Measurements from ENCODE around the gene RAC3.
A peak's percentile ranks its signal among the peaks of the same experiment; 100 is the strongest.

The RAC3 gene

GRCh38 chr17:82047914-82048570, 16.6 kb downstream of the RAC3 start:
- H3K9me3 ChIP-seq (ENCODE audit: control insufficient read depth, low read length), result no peaks in the 10 kb centered on the region
- H3K36me3 ChIP-seq (ENCODE audit: control insufficient read depth, insufficient read depth, low read length), result no peaks in the 10 kb centered on the region
- H3K27me3 ChIP-seq (ENCODE audit: control insufficient read depth, insufficient read depth, low read length), result no peaks in the 10 kb centered on the region
- no peak overlapping the region for H3K4me3 ChIP-seq (ENCODE audit: low read length)
- H3K4me1 ChIP-seq (ENCODE audit: control insufficient read depth, insufficient read depth, low read length), result peaks cover 18% of the 10 kb centered on the region
- no peak overlapping the region for H3K9ac ChIP-seq (ENCODE audit: low read length)

- no peaks in the 10 kb centered on the region for H3K27me3 ChIP-seq (ENCODE audit: control insufficient read depth, insufficient read depth, low read length)
- H3K4me3 ChIP-seq (ENCODE audit: low read length), result no peak overlapping the region
- H3K4me1 ChIP-seq (ENCODE audit: control insufficient read depth, insufficient read depth, low read length), result peaks cover 23% of the 10 kb centered on the region
- no peaks in the 10 kb centered on the region for H3K9me3 ChIP-seq (ENCODE audit: control insufficient read depth, low read length)
- H3K9ac ChIP-seq (ENCODE audit: low read length), result no peak overlapping the region
- no peaks in the 10 kb centered on the region for H3K36me3 ChIP-seq (ENCODE audit: control insufficient read depth, insufficient read depth, low read length)
Measured at GRCh38 chr17:82048571-82048971, 17.1 kb downstream of the RAC3 start.

- H3K4me3 ChIP-seq (ENCODE audit: low read length), result no peak overlapping the region
- H3K9ac ChIP-seq (ENCODE audit: low read length), result no peak overlapping the region
- no peaks in the 10 kb centered on the region for H3K36me3 ChIP-seq (ENCODE audit: control insufficient read depth, insufficient read depth, low read length)
- H3K9me3 ChIP-seq (ENCODE audit: control insufficient read depth, low read length), result no peaks in the 10 kb centered on the region
- H3K4me1 ChIP-seq (ENCODE audit: control insufficient read depth, insufficient read depth, low read length), result peaks cover 23% of the 10 kb centered on the region
- no peaks in the 10 kb centered on the region for H3K27me3 ChIP-seq (ENCODE audit: control insufficient read depth, insufficient read depth, low read length)
Measured at GRCh38 chr17:82049106-82049505, 17.6 kb downstream of the RAC3 start.

- Histone ChIP-seq H3K9ac (ENCODE audit: low read length) (no peak overlapping the region), H3K36me3 (ENCODE audit: control insufficient read depth, insufficient read depth, low read length) (no peaks in the 10 kb centered on the region), H3K27me3 (ENCODE audit: control insufficient read depth, insufficient read depth, low read length) (no peaks in the 10 kb centered on the region), H3K9me3 (ENCODE audit: control insufficient read depth, low read length) (no peaks in the 10 kb centered on the region), H3K4me3 (ENCODE audit: low read length) (no peak overlapping the region), H3K4me1 (ENCODE audit: control insufficient read depth, insufficient read depth, low read length) (peaks cover 23% of the 10 kb centered on the region)
Measured at GRCh38 chr17:82049521-82049971, 18.1 kb downstream of the RAC3 start.

- Histone ChIP-seq H3K4me1 (ENCODE audit: control insufficient read depth, insufficient read depth, low read length) (peaks cover 23% of the 10 kb centered on the region), H3K9me3 (ENCODE audit: control insufficient read depth, low read length) (no peaks in the 10 kb centered on the region), H3K9ac (ENCODE audit: low read length) (peak overlapping the region; percentile 73), H3K36me3 (ENCODE audit: control insufficient read depth, insufficient read depth, low read length) (peaks cover 6% of the 10 kb centered on the region), H3K27me3 (ENCODE audit: control insufficient read depth, insufficient read depth, low read length) (no peaks in the 10 kb centered on the region), H3K4me3 (ENCODE audit: low read length) (peak overlapping the region; percentile 17)
Measured at GRCh38 chr17:82050152-82050760, 18.8 kb downstream of the RAC3 start.

- Histone ChIP-seq H3K36me3 (ENCODE audit: control insufficient read depth, insufficient read depth, low read length) (peaks cover 7% of the 10 kb centered on the region), H3K4me1 (ENCODE audit: control insufficient read depth, insufficient read depth, low read length) (peaks cover 23% of the 10 kb centered on the region), H3K4me3 (ENCODE audit: low read length) (peak overlapping the region; percentile 17), H3K9ac (ENCODE audit: low read length) (peak overlapping the region; percentile 73), H3K9me3 (ENCODE audit: control insufficient read depth, low read length) (no peaks in the 10 kb centered on the region), H3K27me3 (ENCODE audit: control insufficient read depth, insufficient read depth, low read length) (no peaks in the 10 kb centered on the region)
Measured at GRCh38 chr17:82050761-82051641, 19.5 kb downstream of the RAC3 start.

- Histone ChIP-seq H3K4me1 (ENCODE audit: control insufficient read depth, insufficient read depth, low read length) (peaks cover 23% of the 10 kb centered on the region), H3K9ac (ENCODE audit: low read length) (peak within 1 kb of the TSS; percentile 74), H3K27me3 (ENCODE audit: control insufficient read depth, insufficient read depth, low read length) (no peaks in the 10 kb centered on the region), H3K4me3 (ENCODE audit: low read length) (peak within 1 kb of the TSS; percentile 50), H3K9me3 (ENCODE audit: control insufficient read depth, low read length) (no peaks in the 10 kb centered on the region), H3K36me3 (ENCODE audit: control insufficient read depth, insufficient read depth, low read length) (peaks cover 7% of the 10 kb centered on the region)
Measured at GRCh38 chr17:82051776-82052637, 20.5 kb downstream of the RAC3 start, which contains the start of the genes GPS1 and RFNG. Gene GPS1, plus strand, starts transcription at chr17:82051898. Its CDS starts 34 bp downstream, at chr17:82051932. Gene RFNG, minus strand, starts transcription at chr17:82051811. Its CDS starts 45 bp downstream, at chr17:82051766.

- Histone ChIP-seq H3K4me1 (ENCODE audit: control insufficient read depth, insufficient read depth, low read length) (peaks cover 23% of the 10 kb centered on the region), H3K9ac (ENCODE audit: low read length) (peak overlapping the region; percentile 74), H3K9me3 (ENCODE audit: control insufficient read depth, low read length) (no peaks in the 10 kb centered on the region), H3K4me3 (ENCODE audit: low read length) (peak overlapping the region; percentile 50), H3K27me3 (ENCODE audit: control insufficient read depth, insufficient read depth, low read length) (no peaks in the 10 kb centered on the region), H3K36me3 (ENCODE audit: control insufficient read depth, insufficient read depth, low read length) (peaks cover 7% of the 10 kb centered on the region)
Measured at GRCh38 chr17:82052638-82053059, 21.2 kb downstream of the RAC3 start.

- Histone ChIP-seq H3K4me1 (ENCODE audit: control insufficient read depth, insufficient read depth, low read length) (peaks cover 23% of the 10 kb centered on the region), H3K27me3 (ENCODE audit: control insufficient read depth, insufficient read depth, low read length) (no peaks in the 10 kb centered on the region), H3K4me3 (ENCODE audit: low read length) (peak overlapping the region; percentile 50), H3K9me3 (ENCODE audit: control insufficient read depth, low read length) (no peaks in the 10 kb centered on the region), H3K36me3 (ENCODE audit: control insufficient read depth, insufficient read depth, low read length) (peaks cover 7% of the 10 kb centered on the region), H3K9ac (ENCODE audit: low read length) (peak overlapping the region; percentile 74)
Measured at GRCh38 chr17:82053130-82053529, 21.7 kb downstream of the RAC3 start.

- H3K27me3 ChIP-seq (ENCODE audit: control insufficient read depth, insufficient read depth, low read length), result no peaks in the 10 kb centered on the region
- peaks cover 23% of the 10 kb centered on the region for H3K4me1 ChIP-seq (ENCODE audit: control insufficient read depth, insufficient read depth, low read length)
- H3K4me3 ChIP-seq (ENCODE audit: low read length), result no peak overlapping the region
- H3K9ac ChIP-seq (ENCODE audit: low read length), result no peak overlapping the region
- peaks cover 7% of the 10 kb centered on the region for H3K36me3 ChIP-seq (ENCODE audit: control insufficient read depth, insufficient read depth, low read length)
- H3K9me3 ChIP-seq (ENCODE audit: control insufficient read depth, low read length), result no peaks in the 10 kb centered on the region
Measured at GRCh38 chr17:82053556-82054263, 22.2 kb downstream of the RAC3 start.
